Loucy (cell line): ENCODE measurements around the gene UBE2O.

Source experiments
- H2AFZ ChIP-seq: fragments of 200-600 bp; sonication (generic); 2 replicates; pipeline ENCODE4 v1.6.0; 2016; ENCODE audit warnings: antibody characterized with exemption, mild to moderate bottlenecking, low read length, moderate library complexity
- H3F3A ChIP-seq: fragments of 200-600 bp; 2 replicates; pipeline ENCODE4 v1.6.0; 2016; ENCODE audit warnings: antibody characterized with exemption, low read depth, mild to moderate bottlenecking
- H3K27me3 ChIP-seq: fragments of 200-600 bp; sonication (generic); 2 replicates; pipeline ENCODE4 v1.6.1; 2014; ENCODE audit warnings: low read length, mild to moderate bottlenecking; ENCODE audit not compliant: insufficient read depth, poor library complexity, severe bottlenecking
- H3K36me3 ChIP-seq: fragments of 200-600 bp; sonication (generic); 2 replicates; pipeline ENCODE4 v1.6.1; 2016; ENCODE audit warnings: low read length; ENCODE audit not compliant: insufficient read depth
- H3K4me1 ChIP-seq: fragments of 200-600 bp; sonication (generic); 2 replicates; pipeline ENCODE4 v1.5.1; 2014; ENCODE audit warnings: low read length, mild to moderate bottlenecking; ENCODE audit not compliant: insufficient read depth, poor library complexity, severe bottlenecking
- H3K4me2 ChIP-seq: fragments of 200-600 bp; sonication (generic); 2 replicates; pipeline ENCODE4 v1.6.0; 2014; ENCODE audit warnings: antibody characterized with exemption, low read length, low read depth, mild to moderate bottlenecking; ENCODE audit not compliant: poor library complexity, severe bottlenecking
- H3K4me3 ChIP-seq: fragments of 200-600 bp; sonication (generic); 2 replicates; pipeline ENCODE4 v1.5.1; 2014; ENCODE audit warnings: low read length, mild to moderate bottlenecking, mixed read lengths; ENCODE audit not compliant: poor library complexity, severe bottlenecking
- H3K79me2 ChIP-seq: fragments of 200-600 bp; sonication (generic); 2 replicates; pipeline ENCODE4 v1.6.1; 2014; ENCODE audit warnings: low read length; ENCODE audit not compliant: insufficient read depth
- H3K9ac ChIP-seq: fragments of 200-600 bp; sonication (generic); 2 replicates; pipeline ENCODE4 v1.6.0; 2014; ENCODE audit warnings: mild to moderate bottlenecking, low read depth, low read length, moderate library complexity; ENCODE audit not compliant: poor library complexity, severe bottlenecking
- H3K9me2 ChIP-seq: fragments of 200-600 bp; sonication (generic); replicated peaks from 2 replicates; pipeline ENCODE4 v1.6.1; 2016; ENCODE audit warnings: low read depth, low read length, mixed read lengths
- H3K9me3 ChIP-seq: fragments of 200-600 bp; sonication (generic); 2 replicates; pipeline ENCODE4 v1.6.1; 2014; ENCODE audit warnings: mild to moderate bottlenecking, antibody characterized with exemption, low read length, low read depth; ENCODE audit not compliant: insufficient read depth
- H4K20me1 ChIP-seq: fragments of 200-600 bp; sonication (generic); 2 replicates; pipeline ENCODE4 v1.6.0; 2014; ENCODE audit warnings: antibody characterized with exemption, low read length, mild to moderate bottlenecking; ENCODE audit not compliant: insufficient read depth, poor library complexity, severe bottlenecking
- CTCF ChIP-seq: fragments of 200-600 bp; sonication (generic); conservative IDR thresholded peaks from 2 replicates; pipeline ENCODE4 v1.5.1; 2014; ENCODE audit warnings: mild to moderate bottlenecking, antibody characterized with exemption, low read length
- EZH2phosphoT487 ChIP-seq: fragments of 200-600 bp; IDR thresholded peaks from 2 replicates; pipeline ENCODE4 v1.6.1; 2018; ENCODE audit warnings: antibody characterized with exemption, mild to moderate bottlenecking, moderate library complexity, borderline replicate concordance

The UBE2O gene

GRCh38 chr17:76383546-76384221 lies 69.3 kb downstream of the UBE2O start:
- peak overlapping the region; percentile 96 for H2AFZ ChIP-seq
- no peaks in the 10 kb centered on the region for H3F3A ChIP-seq
- no peaks in the 10 kb centered on the region for H3K9me2 ChIP-seq

GRCh38 chr17:76382803-76383545 lies 70.0 kb downstream of the UBE2O start:
- TF ChIP-seq CTCF (no peak), EZH2phosphoT487 (no peak)
- Histone ChIP-seq H3K36me3 (no peaks in the 10 kb centered on the region), H3K9me3 (no peaks in the 10 kb centered on the region), H3K27me3 (no peaks in the 10 kb centered on the region), H3F3A (no peaks in the 10 kb centered on the region), H3K4me3 (peak overlapping the region; percentile 76), H2AFZ (peak overlapping the region; percentile 96), H3K79me2 (no peaks in the 10 kb centered on the region), H4K20me1 (no peaks in the 10 kb centered on the region), H3K4me2 (peak overlapping the region; percentile 88), H3K9ac (peak overlapping the region; percentile 74), H3K9me2 (no peaks in the 10 kb centered on the region), H3K4me1 (peaks cover 22% of the 10 kb centered on the region)

More at GRCh38 chr17:76383546-76384221, 69.3 kb downstream of the UBE2O start:
- Histone ChIP-seq H3K79me2 (no peaks in the 10 kb centered on the region), H3K36me3 (no peaks in the 10 kb centered on the region), H3K4me1 (peaks cover 18% of the 10 kb centered on the region), H3K9ac (peak overlapping the region; percentile 74), H4K20me1 (no peaks in the 10 kb centered on the region), H3K27me3 (no peaks in the 10 kb centered on the region), H3K4me3 (peak overlapping the region; percentile 76), H3K4me2 (peak overlapping the region; percentile 88), H3K9me3 (no peaks in the 10 kb centered on the region)
- TF ChIP-seq CTCF (peak; percentile 42), EZH2phosphoT487 (no peak)

- no peak overlapping the region for H3K4me3 ChIP-seq
- H3K4me1 ChIP-seq, result peaks cover 22% of the 10 kb centered on the region
- H2AFZ ChIP-seq, result no peak overlapping the region
- TF ChIP-seq EZH2phosphoT487 (no peak), CTCF (no peak)
- no peaks in the 10 kb centered on the region for H3K9me2 ChIP-seq
- H3K79me2 ChIP-seq, result no peaks in the 10 kb centered on the region
- no peaks in the 10 kb centered on the region for H4K20me1 ChIP-seq
- peak overlapping the region; percentile 88 for H3K4me2 ChIP-seq
- no peaks in the 10 kb centered on the region for H3K9me3 ChIP-seq
- no peak overlapping the region for H3K9ac ChIP-seq
- H3K27me3 ChIP-seq, result no peaks in the 10 kb centered on the region
- no peaks in the 10 kb centered on the region for H3K36me3 ChIP-seq
- no peaks in the 10 kb centered on the region for H3F3A ChIP-seq
These were observed 70.6 kb downstream of the UBE2O start for GRCh38 chr17:76382351-76382802.
